NCI-H128 (cell line): ENCODE measurements around the gene DCAF11.

Source experiments
- DNase-seq: peaks from one replicate; lab custom pipeline; 2025; ENCODE audit not compliant: unreplicated experiment; lab: John Stamatoyannopoulos, UW

DCAF11 gene

DNA sequence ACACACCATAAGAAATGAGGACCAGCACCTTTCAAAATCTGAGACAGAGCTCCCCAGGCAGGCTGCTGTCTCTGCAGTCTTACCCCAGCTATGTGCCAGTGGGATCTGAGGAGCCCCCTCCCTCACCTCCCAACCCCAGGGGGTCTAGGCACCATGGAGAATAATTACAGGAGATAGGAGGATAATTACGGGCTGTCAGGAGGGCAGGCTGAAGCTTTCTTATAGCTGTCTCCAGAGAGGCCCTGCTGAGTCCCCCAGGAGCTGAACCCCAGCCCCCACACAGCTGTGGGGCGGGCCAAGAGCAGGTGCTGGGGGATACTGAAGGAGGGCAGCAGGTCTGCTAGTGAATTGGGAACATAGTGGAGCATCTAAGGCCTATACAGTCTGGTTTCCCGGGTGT is 36.4 kb upstream of the DCAF11 start:
- DNase-seq, result no peak

DNA sequence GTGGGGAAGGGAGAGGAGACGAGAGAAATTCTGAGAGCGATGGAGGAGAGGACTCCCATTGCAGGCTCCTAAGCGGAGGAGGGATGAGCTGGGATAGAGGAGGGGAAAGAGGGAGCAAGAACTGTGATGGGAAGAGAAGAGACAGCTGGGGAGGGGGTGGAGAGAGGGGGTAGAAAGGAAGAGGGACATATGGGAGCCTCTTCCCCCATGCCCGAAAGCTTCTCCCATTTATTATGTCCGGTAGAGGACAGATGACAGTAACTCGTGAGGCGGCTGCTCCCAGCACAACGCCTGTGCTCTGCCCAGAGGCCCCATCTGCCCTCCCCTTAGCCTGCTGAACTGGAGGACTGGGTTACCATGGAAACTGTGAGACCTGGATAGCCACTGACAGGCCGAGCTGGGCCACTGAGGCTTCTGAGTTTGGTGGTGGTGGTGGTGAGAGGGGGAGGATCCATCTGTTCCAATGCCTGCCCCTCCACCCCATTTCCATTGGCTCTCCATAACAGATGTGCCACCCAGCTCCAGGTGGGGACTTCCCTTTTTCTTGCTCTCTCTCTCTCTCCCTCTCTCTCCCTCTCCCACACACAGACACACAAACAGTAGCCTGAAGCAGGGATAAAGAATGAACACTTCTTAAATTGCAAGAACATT is 35.0 kb upstream of the DCAF11 start:
- DNase-seq, result no peak

DNA sequence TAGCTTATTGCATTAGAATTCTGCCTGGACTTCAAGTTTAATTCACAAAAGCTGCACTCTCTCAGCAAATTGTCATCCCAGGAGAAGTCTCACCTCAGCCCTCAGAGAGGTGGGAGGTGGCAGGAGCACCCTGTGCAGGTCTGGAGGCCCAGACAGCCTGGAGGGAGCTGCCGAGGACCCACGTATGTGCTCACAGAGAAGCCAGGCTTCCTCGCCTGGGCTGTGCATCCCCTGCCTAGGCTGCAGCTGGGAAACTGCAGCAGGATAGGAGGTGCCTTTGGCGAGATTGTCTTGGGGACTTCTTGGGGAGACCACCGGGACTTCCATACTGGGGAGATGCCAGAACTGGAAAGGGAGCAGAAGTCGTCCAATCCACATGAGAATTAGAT is 34.4 kb upstream of the DCAF11 start:
- no peak for DNase-seq

DNA sequence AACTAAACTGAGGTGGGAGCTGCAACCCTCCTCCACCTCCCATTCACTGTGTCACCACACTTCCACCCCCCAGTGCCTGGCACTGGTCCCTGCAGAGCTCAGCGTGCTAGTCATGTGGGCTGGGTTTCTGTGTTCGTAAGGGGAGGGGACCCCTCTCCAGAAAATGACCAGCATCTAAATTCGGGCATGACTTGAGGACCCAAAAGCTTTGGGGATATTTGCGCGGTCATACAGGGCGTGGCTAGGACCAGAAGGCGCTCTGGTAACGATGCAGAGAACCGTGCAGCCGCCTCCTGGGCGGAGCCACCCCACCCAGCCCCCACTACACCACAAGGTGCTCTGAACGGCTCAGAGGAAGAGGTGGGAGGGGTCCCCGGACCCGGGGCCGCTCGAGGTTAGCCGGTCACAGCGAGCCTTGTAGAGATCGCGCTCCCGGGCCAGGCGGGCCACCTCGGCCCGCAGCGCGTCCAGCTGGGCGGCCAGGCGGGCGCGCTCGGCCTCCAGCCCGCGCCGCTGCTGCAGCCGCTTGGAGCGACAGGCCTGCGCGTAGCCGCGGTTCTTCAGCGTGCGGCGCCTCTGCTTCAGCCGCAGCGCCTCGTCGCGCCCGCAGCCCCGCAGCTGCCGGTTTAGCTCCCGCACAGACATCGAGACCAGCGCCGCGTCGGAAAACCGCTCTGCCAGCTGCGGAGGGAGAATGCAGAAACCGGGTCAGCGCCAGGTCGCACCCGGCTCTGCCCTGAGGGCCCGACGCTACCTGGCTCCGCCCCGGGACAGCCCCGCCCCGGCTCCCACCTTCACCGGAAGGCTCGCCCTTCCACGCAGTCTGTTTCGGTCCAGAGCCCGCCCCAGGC is 33.5 kb upstream of the DCAF11 start:
- peak; percentile 16 for DNase-seq

DNA sequence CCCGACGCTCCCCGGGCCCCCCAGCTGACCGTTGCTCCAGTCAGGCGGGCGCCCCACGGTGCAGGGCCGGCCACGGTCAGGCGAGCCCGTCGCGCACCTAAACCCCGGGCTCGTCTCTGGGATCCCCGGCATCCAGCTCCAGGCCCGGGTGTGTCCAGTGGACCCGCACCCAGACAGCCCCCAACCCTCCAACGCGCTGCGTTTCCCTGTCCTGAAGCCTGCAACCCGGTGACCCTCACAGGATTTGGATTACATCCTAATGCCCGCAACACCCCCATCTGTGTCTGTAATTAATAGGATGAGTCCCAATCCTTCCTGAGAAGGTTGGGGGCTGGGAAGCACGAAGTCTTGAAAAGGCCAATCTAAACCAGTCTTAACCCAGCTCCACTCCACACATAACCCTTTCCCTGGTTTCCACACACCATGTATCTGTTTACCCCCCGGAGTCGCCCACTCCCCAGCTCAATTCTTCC is 32.8 kb upstream of the DCAF11 start:
- no peak for DNase-seq

DNA sequence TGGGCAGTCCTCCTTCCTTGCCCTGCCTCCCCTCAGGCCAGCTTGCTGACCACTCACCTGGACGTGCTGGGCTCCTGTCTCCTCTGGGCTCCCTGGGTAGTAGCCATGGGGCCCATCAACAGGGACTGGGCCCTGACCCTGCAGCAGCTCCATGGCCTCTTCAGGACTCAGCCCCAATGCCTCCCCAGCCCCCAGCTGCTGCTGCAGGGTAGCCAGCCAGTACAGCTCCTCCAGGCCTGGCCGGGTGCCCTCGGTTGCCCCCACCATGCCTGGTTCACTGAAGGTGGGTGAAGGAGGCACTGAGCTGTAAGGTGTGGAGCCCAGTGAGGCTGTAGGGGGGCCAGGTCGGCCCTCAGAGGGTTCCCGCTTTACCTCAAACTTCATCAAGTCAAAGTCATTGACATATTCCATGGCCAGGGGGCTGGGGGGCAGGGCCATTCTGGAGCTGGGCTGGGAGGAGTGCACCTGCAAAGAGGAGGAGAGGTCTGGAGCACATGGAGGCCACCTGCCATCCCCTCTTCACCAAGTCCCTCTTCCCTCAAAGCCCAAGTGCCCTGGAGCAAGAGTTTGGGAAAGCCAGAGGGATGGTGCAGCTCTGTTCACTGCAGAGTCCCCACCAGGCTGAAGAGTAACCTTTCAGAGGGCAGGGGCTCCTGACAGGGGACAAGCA is 32.0 kb upstream of the DCAF11 start:
- no peak for DNase-seq

DNA sequence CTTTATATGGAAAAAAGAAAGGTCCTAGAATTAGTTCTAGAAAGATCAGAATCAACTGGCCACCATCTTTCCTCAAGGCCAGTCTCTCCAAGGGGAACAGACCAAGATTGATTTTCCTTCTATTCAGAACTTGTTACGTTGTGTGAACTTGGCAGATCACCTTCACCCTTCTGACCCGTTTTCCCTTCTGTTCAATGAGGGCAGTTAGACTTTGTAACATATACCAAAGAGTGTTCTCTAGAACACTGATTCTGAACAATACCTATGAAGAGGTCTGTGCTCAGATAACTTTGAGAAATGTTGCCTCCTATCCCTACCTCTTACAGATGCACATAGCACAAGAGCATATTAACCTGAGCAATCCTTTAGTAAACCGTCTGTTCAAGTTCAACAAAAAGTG is 31.1 kb upstream of the DCAF11 start:
- no peak for DNase-seq

DNA sequence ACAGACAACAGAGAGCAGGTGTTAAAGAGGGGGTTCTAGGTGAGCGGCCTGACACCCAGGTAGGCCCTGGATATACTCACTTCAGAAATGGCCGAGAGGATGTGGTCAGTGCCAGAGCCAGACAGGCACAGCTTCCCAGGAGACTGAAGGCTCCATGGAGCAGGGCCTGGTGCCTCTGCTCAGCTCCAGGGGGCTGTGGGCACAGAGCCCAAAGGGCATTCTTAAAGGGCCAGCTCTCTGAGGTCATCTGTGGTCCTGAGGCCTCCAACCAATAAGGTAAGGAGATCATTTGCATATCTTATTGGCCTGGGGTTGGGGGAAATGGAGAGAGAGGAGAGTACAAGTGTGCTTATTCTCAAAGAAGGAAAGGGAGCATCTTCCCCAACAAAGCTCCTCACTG is 30.1 kb upstream of the DCAF11 start:
- DNase-seq, result no peak

DNA sequence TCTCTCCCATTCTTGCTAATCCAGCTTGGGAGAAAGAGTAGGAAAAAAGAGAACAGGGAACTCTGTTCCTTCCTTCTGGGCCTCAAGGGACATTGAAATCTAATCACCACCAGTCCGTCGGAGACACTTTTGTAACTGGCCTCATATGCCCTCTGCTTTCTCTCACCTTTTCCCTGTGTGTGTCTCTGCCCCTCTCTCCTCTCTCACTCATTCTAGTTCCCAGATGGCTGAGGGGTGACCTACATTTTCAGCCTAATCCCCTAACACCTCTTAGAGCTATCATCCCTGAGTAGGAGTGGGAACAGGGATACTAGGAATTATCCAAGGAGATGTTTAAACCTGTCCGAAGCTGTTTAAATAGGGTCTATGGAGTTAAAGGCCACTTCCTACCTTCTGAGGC is 29.4 kb upstream of the DCAF11 start:
- no peak for DNase-seq

DNA sequence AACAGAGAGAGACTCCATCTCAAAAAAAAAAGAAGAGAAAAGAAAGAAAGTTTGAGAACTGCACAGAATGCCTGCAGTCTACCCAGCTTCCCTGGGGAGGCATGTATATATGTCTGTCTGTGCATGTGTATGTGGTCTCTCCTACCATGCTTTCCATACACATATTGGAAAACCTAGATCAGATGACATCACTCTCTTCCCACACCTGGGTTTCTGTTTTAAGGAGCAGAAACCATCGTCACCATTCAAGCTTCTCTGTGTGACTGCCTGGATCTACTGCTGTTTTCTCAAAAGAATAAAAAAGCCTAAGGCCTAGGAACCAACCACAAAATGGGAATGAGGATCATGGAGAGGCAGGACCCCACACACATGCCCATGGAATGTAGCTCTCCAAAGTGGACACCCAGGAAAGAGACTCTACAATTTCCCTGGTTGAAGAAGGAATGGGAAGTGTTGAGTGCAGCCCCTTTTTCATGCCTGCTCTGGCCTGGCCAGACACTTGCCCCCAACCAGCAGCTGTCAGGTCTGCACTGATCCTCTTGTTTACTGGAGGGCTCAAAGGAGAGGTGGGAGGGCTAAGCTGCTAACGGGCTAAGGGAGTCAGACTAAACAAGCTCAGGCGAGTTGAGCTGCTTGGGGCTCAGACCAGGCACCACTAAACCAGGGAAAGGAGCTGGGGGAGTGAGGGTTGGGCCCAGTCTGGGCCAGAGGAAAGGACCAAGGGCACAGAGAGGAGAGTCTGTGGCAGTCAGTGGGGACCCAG is 28.2 kb upstream of the DCAF11 start:
- no peak for DNase-seq

DNA sequence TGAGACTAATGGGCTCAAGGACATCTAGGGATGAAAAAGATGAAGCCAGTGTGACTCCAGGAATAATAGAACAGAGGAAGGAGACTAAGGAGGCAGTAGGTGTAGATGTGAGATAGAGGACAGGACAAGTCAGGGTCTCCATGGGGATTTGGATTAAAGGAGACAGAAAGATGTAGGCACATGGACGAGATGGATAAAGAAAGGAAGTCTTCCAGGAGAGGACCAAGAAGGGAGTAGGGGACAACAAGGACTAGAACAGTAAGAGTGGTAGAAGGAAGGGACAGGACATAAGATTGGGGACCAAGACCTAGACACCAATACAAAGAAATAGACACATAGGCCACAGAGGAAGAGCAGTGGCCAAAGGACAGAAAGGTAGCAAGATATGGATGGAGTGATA is 27.6 kb upstream of the DCAF11 start:
- DNase-seq, result no peak

DNA sequence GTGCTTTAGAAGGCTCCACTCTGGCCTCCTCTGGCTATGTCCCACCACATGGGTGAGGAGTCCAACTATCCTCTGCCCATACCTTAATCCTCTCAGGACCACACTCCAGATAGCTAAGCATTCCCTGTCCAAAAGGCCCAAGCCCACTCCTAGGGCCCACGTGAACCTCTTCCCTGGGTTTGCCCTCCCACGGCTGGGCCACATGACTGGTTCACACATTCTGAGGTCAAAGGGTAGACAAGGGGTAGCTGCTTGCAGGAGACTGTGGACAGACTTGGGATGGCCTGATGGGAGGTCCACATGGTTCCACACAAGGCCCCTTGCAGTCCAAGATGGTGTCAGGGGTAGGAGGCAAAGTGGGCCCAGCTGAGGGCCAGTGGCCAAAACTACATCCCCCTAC is 26.5 kb upstream of the DCAF11 start:
- DNase-seq, result no peak

DNA sequence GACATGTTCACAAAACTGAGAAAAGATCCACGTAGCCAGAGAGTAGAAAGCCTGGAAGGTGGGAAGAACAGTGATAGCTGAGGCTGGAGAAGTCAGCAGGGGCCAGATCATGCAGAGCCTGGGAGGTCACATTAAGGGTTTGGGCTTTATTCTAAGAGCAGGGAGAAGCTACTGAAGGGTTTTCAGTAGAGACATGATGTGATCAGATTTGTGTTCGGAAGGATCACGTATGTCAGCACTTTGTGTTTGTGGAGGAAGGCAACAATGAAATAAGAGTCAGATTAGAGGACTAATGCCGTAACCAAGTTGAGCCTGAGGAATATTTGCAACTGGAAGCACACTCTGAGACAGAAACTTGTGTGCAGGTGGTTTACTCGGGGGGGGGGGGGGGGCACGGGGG is 24.7 kb upstream of the DCAF11 start:
- no peak for DNase-seq

DNA sequence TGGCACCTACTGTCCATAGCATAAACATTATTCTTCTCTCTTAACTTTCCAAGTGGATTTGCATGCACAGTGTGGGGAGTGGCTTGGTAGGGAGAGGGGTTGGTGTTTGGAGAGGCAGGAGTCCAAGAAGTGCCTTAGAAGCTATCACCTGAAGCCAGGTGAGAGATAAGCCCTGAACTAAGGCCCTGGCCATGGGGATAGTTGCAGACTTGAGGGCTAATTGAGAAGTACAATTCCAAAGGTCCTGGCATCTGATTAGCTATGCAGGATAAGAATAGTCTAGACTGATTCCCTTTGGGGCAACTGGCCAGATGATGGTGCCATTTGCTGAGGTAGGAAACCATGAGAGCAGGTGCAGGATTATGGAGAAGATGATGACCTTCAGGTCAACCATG is 22.5 kb upstream of the DCAF11 start:
- no peak for DNase-seq

DNA sequence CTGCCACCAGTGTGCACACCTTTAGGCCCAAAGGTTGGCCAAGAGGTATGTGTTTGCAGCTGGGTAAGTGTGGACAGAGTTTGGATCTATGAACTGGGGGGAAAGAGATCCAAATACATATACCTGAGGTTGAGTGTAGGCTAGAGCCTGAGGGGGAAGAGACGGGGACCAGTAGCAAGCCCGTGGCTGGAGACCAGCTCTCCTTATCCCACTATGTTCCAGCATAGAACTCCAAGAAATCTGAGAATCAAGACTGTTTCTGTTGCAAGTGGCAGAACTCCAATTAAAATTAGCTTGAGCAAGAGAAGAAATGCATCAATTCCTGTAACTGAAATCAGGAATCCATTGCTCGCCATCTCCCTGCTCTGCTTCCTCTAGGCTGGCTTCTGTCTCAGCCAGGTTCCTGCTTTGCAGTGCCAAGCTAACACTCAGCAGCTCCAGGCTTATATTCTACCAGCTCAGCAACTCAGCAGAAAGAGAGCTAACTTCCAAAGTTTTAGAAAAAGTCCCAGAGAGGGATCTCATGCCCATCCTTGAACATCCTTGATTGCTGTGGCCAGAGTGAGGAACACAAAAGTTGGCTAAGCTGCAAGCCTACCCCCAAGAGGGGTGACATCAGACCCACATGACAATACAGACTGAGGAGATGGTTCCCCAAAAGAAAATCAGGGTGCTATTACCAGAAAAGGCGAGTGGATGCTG is 21.9 kb upstream of the DCAF11 start:
- no peak for DNase-seq

DNA sequence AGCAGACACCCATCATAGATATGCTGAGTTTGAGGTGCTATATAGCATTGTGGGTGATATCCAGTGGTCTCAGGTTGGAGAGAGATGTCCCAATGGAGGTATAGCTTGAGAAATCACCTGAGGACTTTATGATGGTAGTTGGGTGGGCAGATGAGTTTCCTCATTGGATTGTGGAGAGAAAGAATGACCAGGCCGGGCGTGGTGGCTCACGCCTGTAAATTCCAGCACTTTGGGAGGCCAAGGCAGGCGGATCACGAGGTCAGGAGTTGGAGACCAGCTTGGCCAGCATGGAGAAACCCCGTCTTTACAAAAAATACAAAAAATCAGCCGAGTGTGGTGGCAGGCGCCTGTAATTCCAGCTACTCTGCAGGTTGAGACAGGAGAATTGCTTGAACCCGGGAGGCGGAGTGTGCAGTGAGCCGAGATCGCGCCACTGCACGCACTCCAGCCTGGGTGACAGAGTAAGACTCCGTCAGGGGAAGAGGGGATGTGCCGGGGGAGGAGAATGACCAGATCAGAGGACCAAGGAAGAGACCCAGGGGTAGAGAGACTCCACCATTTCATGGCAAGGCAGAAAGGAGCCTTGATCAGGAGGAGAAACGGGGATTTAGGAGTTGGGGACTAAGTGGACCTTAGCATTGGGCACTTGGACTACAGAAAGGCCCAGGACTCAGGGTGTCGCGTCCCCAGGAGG is 21.2 kb upstream of the DCAF11 start:
- DNase-seq, result no peak

DNA sequence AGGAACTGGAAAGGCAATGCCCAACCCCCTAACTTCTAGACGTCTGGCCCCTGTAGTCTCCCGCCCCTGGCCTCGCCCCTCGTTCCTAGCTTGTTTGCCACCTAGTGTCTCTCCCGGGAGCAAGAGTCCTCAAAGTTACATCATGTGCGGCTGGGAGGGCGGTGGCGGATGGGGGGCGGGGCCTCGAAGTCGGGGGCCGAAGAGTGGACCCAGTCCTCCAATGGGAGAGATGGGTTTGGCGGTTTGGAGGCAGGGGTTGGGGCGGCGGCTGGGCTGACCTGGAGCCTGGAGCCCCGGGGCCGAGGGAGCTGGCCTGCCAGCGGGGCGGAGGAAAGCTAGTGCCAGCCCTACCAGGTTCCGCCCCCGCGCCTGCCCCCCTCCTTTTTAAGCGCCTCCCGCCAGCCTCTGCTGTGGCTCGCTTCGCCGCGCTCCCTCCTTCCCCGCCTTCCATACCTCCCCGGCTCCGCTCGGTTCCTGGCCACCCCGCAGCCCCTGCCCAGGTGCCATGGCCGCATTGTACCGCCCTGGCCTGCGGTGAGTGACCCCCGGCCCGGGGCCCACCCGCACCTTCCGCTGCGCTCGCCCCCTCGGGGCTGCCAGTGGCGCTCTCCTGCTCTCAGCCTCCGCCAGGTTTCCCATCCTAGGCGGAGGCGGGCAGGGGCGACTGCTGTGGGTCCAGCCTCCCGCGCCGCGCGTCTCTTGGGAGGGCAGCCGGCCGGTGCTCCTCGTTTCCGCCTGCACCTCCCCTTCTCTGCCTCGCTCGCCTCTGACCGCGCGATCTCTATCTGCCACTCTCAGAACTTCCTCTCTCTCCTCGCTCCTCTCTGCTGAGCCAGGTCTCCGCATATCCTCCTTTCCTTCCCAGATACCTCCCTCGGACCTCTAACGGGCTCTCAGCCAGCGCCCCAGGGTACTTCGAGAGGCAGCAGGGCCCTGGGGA is 20.4 kb upstream of the DCAF11 start, which contains the start of gene PCK2:
PCK2 (plus strand) TSS at position 411 of the 940 bp plus-strand sequence; CDS start at position 506, 95 bp downstream.
- DNase-seq, result peak; percentile 75

DNA sequence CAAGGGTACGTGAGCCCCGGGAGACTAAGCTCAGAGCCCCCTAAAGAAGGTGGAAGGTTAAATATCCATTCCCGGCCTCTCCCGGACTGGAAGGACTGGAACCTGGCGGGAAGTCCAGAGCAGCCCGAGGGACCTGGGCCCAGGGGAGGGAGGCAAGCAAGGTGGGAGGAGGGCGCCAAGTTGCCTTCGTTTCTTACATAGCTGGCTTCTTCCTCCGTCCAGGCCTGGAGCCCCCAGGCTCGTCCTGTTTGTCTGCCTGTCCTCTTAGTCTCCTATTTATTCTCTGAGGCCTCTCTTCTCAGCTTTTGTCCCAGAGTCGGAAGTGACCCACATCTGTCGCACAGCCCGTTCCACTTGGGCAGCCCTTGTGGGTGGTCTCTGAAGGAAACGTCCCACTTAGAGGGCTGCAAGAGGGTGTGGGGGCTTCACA is 19.7 kb upstream of the DCAF11 start:
- no peak for DNase-seq
